ENCODE results near the gene IQSEC1. TPM values are rescaled to one million over a fixed set of nuclear protein-coding genes. Genes with fewer than 3 reads are reported as not detected.

IQSEC1 gene
- total RNA-seq, 2 donors from 2014 or later = 22.7 to 24.5 TPM

GRCh38 chr3:12903881-12904280 lies 169.3 kb downstream of the IQSEC1 start:
- WGBS, 2 experiments (ENCODE audit: insufficient coverage in 1 of 2, insufficient read length in 1 of 2) = 94 to 100% methylated on average over 3 to 7 of the region's 7 CpGs
- Histone ChIP-seq H3K36me3 (ENCODE audit: control insufficient read depth, insufficient read depth, low read length) (peaks cover 5% of the 10 kb centered on the region), H3K9ac (ENCODE audit: extremely low read depth, low read length, poor library complexity, severe bottlenecking) (no peak overlapping the region), H3K9me3 (ENCODE audit: control insufficient read depth, low read length) (no peaks in the 10 kb centered on the region), H3K27ac (ENCODE audit: low read depth, low read length) (no peak overlapping the region), H3K4me1 (ENCODE audit: control insufficient read depth, insufficient read depth, low read length) (no peaks in the 10 kb centered on the region), H3K27me3 (ENCODE audit: control insufficient read depth, insufficient read depth, low read length, poor library complexity, severe bottlenecking) (no peaks in the 10 kb centered on the region), H3K4me3 (ENCODE audit: low read length) (no peak overlapping the region)
- no peak for DNase-seq
- no peak for TF ChIP-seq CTCF (conservative IDR thresholded peaks at IDR 0.05)
- peaks cover 21% of the 10 kb centered on the region for H3K36me3 Mint-ChIP-seq (ENCODE audit: low read depth)
- H3K4me1 Mint-ChIP-seq = peaks cover 2% of the 10 kb centered on the region
- no peaks in the 10 kb centered on the region for H3K27me3 Mint-ChIP-seq (ENCODE audit: insufficient read depth)
- H3K4me3 Mint-ChIP-seq = no peak overlapping the region
- H3K9me3 Mint-ChIP-seq = no peaks in the 10 kb centered on the region
- H3K27ac Mint-ChIP-seq = no peak overlapping the region

GRCh38 chr3:12903000-12903800 lies 170.0 kb downstream of the IQSEC1 start:
- DNase-seq = no peak
- Histone ChIP-seq H3K9ac (ENCODE audit: extremely low read depth, low read length, poor library complexity, severe bottlenecking) (no peak overlapping the region), H3K27ac (ENCODE audit: low read depth, low read length) (no peak overlapping the region), H3K4me1 (ENCODE audit: control insufficient read depth, insufficient read depth, low read length) (no peaks in the 10 kb centered on the region), H3K9me3 (ENCODE audit: control insufficient read depth, low read length) (no peaks in the 10 kb centered on the region), H3K4me3 (ENCODE audit: low read length) (no peak overlapping the region), H3K27me3 (ENCODE audit: control insufficient read depth, insufficient read depth, low read length, poor library complexity, severe bottlenecking) (no peaks in the 10 kb centered on the region), H3K36me3 (ENCODE audit: control insufficient read depth, insufficient read depth, low read length) (peaks cover 3% of the 10 kb centered on the region)
- Mint-ChIP-seq H3K36me3 (ENCODE audit: low read depth) (peaks cover 16% of the 10 kb centered on the region), H3K27ac (no peak overlapping the region), H3K27me3 (ENCODE audit: insufficient read depth) (no peaks in the 10 kb centered on the region), H3K9me3 (no peaks in the 10 kb centered on the region), H3K4me1 (peaks cover 5% of the 10 kb centered on the region), H3K4me3 (no peak overlapping the region)
- 93 to 96% methylated on average over 5 to 20 of the region's 20 CpGs for WGBS, 2 experiments (ENCODE audit: insufficient coverage in 1 of 2, insufficient read length in 1 of 2)
- TF ChIP-seq CTCF (conservative IDR thresholded peaks at IDR 0.05) = no peak

GRCh38 chr3:12902181-12902999 lies 170.8 kb downstream of the IQSEC1 start:
- 94 to 95% methylated on average over 7 to 23 of the region's 24 CpGs for WGBS, 2 experiments (ENCODE audit: insufficient coverage in 1 of 2, insufficient read length in 1 of 2)
- no peaks in the 10 kb centered on the region for H3K9me3 Mint-ChIP-seq
- peaks cover 13% of the 10 kb centered on the region for H3K36me3 Mint-ChIP-seq (ENCODE audit: low read depth)
- Histone ChIP-seq H3K9me3 (ENCODE audit: control insufficient read depth, low read length) (no peaks in the 10 kb centered on the region), H3K36me3 (ENCODE audit: control insufficient read depth, insufficient read depth, low read length) (peaks cover 3% of the 10 kb centered on the region), H3K4me3 (ENCODE audit: low read length) (no peak overlapping the region), H3K4me1 (ENCODE audit: control insufficient read depth, insufficient read depth, low read length) (no peaks in the 10 kb centered on the region), H3K27me3 (ENCODE audit: control insufficient read depth, insufficient read depth, low read length, poor library complexity, severe bottlenecking) (no peaks in the 10 kb centered on the region), H3K27ac (ENCODE audit: low read depth, low read length) (no peak overlapping the region), H3K9ac (ENCODE audit: extremely low read depth, low read length, poor library complexity, severe bottlenecking) (no peak overlapping the region)
- DNase-seq = no peak
- no peaks in the 10 kb centered on the region for H3K27me3 Mint-ChIP-seq (ENCODE audit: insufficient read depth)
- TF ChIP-seq CTCF (conservative IDR thresholded peaks at IDR 0.05) = no peak
- H3K4me1 Mint-ChIP-seq = peaks cover 11% of the 10 kb centered on the region
- H3K4me3 Mint-ChIP-seq = no peak overlapping the region
- H3K27ac Mint-ChIP-seq = no peak overlapping the region
